H9 (cell line): ENCODE measurements around the gene RAB27B. TPM values are rescaled to one million over a fixed set of nuclear protein-coding genes. Genes with fewer than 3 reads are reported as not detected.

Source experiments
- DNase-seq: peaks from one replicate; pipeline ENCODE4 v3.0.0-alpha.2; 2017
- H2AFZ ChIP-seq: one replicate; pipeline ENCODE4 v1.6.1; 2013; ENCODE audit warnings: mild to moderate bottlenecking, low read length, control low read depth, moderate library complexity
- H2AK5ac ChIP-seq: 2 replicates; pipeline ENCODE4 v1.6.1; 2013; ENCODE audit warnings: low read length, control low read depth, mixed read lengths; ENCODE audit not compliant: insufficient read length
- H2BK120ac ChIP-seq: one replicate; pipeline ENCODE4 v1.6.1; 2013; ENCODE audit warnings: low read depth, mild to moderate bottlenecking, low read length, control low read depth, inconsistent platforms; ENCODE audit not compliant: poor library complexity, severe bottlenecking
- H2BK12ac ChIP-seq: 2 replicates; pipeline ENCODE4 v1.6.1; 2013; ENCODE audit warnings: low read length, control low read depth, mixed read lengths, low read depth; ENCODE audit not compliant: insufficient read length
- H2BK15ac ChIP-seq: 2 replicates; pipeline ENCODE4 v1.6.1; 2013; ENCODE audit warnings: low read depth, low read length, control low read depth
- H2BK20ac ChIP-seq: one replicate; pipeline ENCODE4 v1.6.1; 2013; ENCODE audit warnings: low read depth, mild to moderate bottlenecking, low read length, control low read depth, inconsistent platforms; ENCODE audit not compliant: poor library complexity, severe bottlenecking
- H2BK5ac ChIP-seq: 2 replicates; pipeline ENCODE4 v1.6.1; 2013; ENCODE audit warnings: low read length, control low read depth, mixed read lengths; ENCODE audit not compliant: insufficient read length
- H3K14ac ChIP-seq: 2 replicates; pipeline ENCODE4 v1.6.1; 2013; ENCODE audit warnings: low read length, control low read depth; ENCODE audit not compliant: insufficient read depth
- H3K18ac ChIP-seq: 2 replicates; pipeline ENCODE4 v1.6.1; 2013; ENCODE audit warnings: low read depth, mild to moderate bottlenecking, mixed read lengths, low read length, control low read depth; ENCODE audit not compliant: insufficient read length
- H3K23ac ChIP-seq: 2 replicates; pipeline ENCODE4 v1.6.1; 2013; ENCODE audit warnings: low read length, control low read depth, mixed read lengths, low read depth; ENCODE audit not compliant: insufficient read length
- H3K23me2 ChIP-seq: 2 replicates; pipeline ENCODE4 v1.6.1; 2013; ENCODE audit warnings: low read depth, mild to moderate bottlenecking, mixed read lengths, low read length, control low read depth; ENCODE audit not compliant: insufficient read length, poor library complexity, severe bottlenecking
- H3K27ac ChIP-seq: 2 replicates; pipeline ENCODE4 v1.5.1; 2013; ENCODE audit warnings: low read length, control low read depth, mixed read lengths, low read depth; ENCODE audit not compliant: insufficient read length
- H3K27me3 ChIP-seq: 2 replicates; pipeline ENCODE4 v1.6.1; 2013; ENCODE audit warnings: low read length, control low read depth, inconsistent platforms; ENCODE audit not compliant: insufficient read depth
- H3K4ac ChIP-seq: 2 replicates; pipeline ENCODE4 v1.6.1; 2013; ENCODE audit warnings: low read depth, mild to moderate bottlenecking, control low read depth, inconsistent platforms, low read length, moderate library complexity
- H3K4me1 ChIP-seq: 2 replicates; pipeline ENCODE4 v1.6.1; 2013; ENCODE audit warnings: low read length, control low read depth, inconsistent platforms; ENCODE audit not compliant: insufficient read depth
- H3K4me2 ChIP-seq: 2 replicates; pipeline ENCODE4 v1.6.1; 2013; ENCODE audit warnings: low read length, control low read depth, mixed read lengths; ENCODE audit not compliant: insufficient read length, insufficient read depth
- H3K56ac ChIP-seq: 2 replicates; pipeline ENCODE4 v1.6.1; 2013; ENCODE audit warnings: low read depth, mild to moderate bottlenecking, mixed read lengths, low read length, control low read depth; ENCODE audit not compliant: insufficient read length
- H3K79me1 ChIP-seq: 2 replicates; pipeline ENCODE4 v1.6.1; 2013; ENCODE audit warnings: low read depth, mild to moderate bottlenecking, moderate library complexity, low read length, control low read depth, inconsistent platforms; ENCODE audit not compliant: insufficient read depth, poor library complexity, severe bottlenecking
- H3K79me2 ChIP-seq: 2 replicates; pipeline ENCODE4 v1.6.1; 2013; ENCODE audit warnings: low read length, control low read depth, inconsistent platforms; ENCODE audit not compliant: insufficient read depth
- H3K9ac ChIP-seq: 2 replicates; pipeline ENCODE4 v1.6.1; 2013; ENCODE audit warnings: low read length, control low read depth, mixed read lengths; ENCODE audit not compliant: insufficient read length; ENCODE audit errors: extremely low read depth
- H3K9me3 ChIP-seq: one replicate; pipeline ENCODE4 v1.6.1; 2013; ENCODE audit warnings: low read depth, low read length, inconsistent platforms; ENCODE audit not compliant: control insufficient read depth
- H3T11ph ChIP-seq: one replicate; pipeline ENCODE4 v1.6.1; 2013; ENCODE audit warnings: mild to moderate bottlenecking, low read length, control low read depth, inconsistent platforms
- H4K20me1 ChIP-seq: one replicate; pipeline ENCODE4 v1.6.1; 2013; ENCODE audit not compliant: control insufficient read depth, insufficient read length, insufficient read depth
- H4K5ac ChIP-seq: 2 replicates; pipeline ENCODE4 v1.6.1; 2013; ENCODE audit warnings: low read depth, mild to moderate bottlenecking, mixed read lengths, low read length, control low read depth; ENCODE audit not compliant: insufficient read length
- H4K8ac ChIP-seq: replicated peaks from 2 replicates; pipeline ENCODE4 v1.6.1; 2013; ENCODE audit warnings: low read length, control low read depth, mixed read lengths, low read depth; ENCODE audit not compliant: insufficient read length
- H4K91ac ChIP-seq: 2 replicates; pipeline ENCODE4 v1.6.1; 2013; ENCODE audit warnings: low read depth, mild to moderate bottlenecking, moderate library complexity, mixed read lengths, low read length, control low read depth; ENCODE audit not compliant: insufficient read length
- H3K27ac Mint-ChIP-seq, 3 experiments: 2 replicates in 2 of 3; 3 replicates in 1 of 3; pipeline ENCODE4 v1.8.0; 2020 to 2021; ENCODE audit warnings: mixed read lengths in 3 of 3, mild to moderate bottlenecking in 1 of 3, moderate library complexity in 1 of 3
- H3K27me3 Mint-ChIP-seq: 2 replicates; pipeline ENCODE4 v1.8.0; 2021; ENCODE audit warnings: low read depth, mild to moderate bottlenecking, moderate library complexity, mixed read lengths
- H3K36me3 Mint-ChIP-seq, 3 experiments: 2 replicates in 2 of 3; 3 replicates in 1 of 3; pipeline ENCODE4 v1.8.0; 2020 to 2021; ENCODE audit warnings: low read depth in 3 of 3, mixed read lengths in 3 of 3; ENCODE audit not compliant: insufficient read depth in 1 of 3
- H3K4me1 Mint-ChIP-seq, 2 experiments: 2 replicates each; pipeline ENCODE4 v1.8.0; 2020; ENCODE audit warnings: mixed read lengths in 2 of 2
- H3K4me3 Mint-ChIP-seq, 2 experiments: 2 replicates in 1 of 2; 3 replicates in 1 of 2; pipeline ENCODE4 v1.8.0; 2020 to 2021; ENCODE audit warnings: mild to moderate bottlenecking in 2 of 2, mixed read lengths in 2 of 2, moderate library complexity in 1 of 2
- H3K9me3 Mint-ChIP-seq, 2 experiments: 2 replicates in 1 of 2; 3 replicates in 1 of 2; pipeline ENCODE4 v1.8.0; 2020; ENCODE audit warnings: mild to moderate bottlenecking in 2 of 2, mixed read lengths in 2 of 2, moderate library complexity in 1 of 2
- CTCF ChIP-seq: fragments of 200-600 bp; sonication (generic); conservative IDR thresholded peaks from 3 replicates; pipeline ENCODE4 v1.8.0; 2021; ENCODE audit warnings: antibody characterized with exemption, mild to moderate bottlenecking
- WGBS: extraction: QIAGEN DNeasy Blood & Tissue Kit; methylation state at CpG from one replicate; pipeline ENCODE4 v1.1.7; 2013; ENCODE audit warnings: missing lambda C conversion rate, low lambda C conversion rate, mixed read lengths; ENCODE audit not compliant: insufficient read length; ENCODE audit errors: extremely low coverage; 5-methylcytosine and 5-hydroxymethylcytosine counted together
- total RNA-seq: library from RNA; stranded (reverse); gene quantifications from 2 replicates; pipeline ENCODE4 v1.2.1, GENCODE V29; 2021

The RAB27B gene
- total RNA-seq, 1 experiment from 2014 or later: 0.15 TPM

- no peak overlapping the region for H3K27ac Mint-ChIP-seq
- H3K27me3 Mint-ChIP-seq: no peaks in the 10 kb centered on the region
- H2BK5ac ChIP-seq: no peak overlapping the region
- no peak overlapping the region for H3K4ac ChIP-seq
- no peak overlapping the region for H3K18ac ChIP-seq
- no peak overlapping the region for H3K14ac ChIP-seq
- H4K5ac ChIP-seq: no peak overlapping the region
- H4K91ac ChIP-seq: no peak overlapping the region
- H4K20me1 ChIP-seq: no peaks in the 10 kb centered on the region
- peaks cover 6% of the 10 kb centered on the region in 2 experiments; a peak in 3 of 4 replicates for H3K4me1 Mint-ChIP-seq
- no peak for DNase-seq
- H4K8ac ChIP-seq: no peak overlapping the region
- no peak overlapping the region for H3K27ac ChIP-seq
- no peaks in the 10 kb centered on the region for H3K4me1 ChIP-seq
- H3K4me2 ChIP-seq: no peak overlapping the region
- no peak overlapping the region for H3K4me3 Mint-ChIP-seq
- H3T11ph ChIP-seq: no peak overlapping the region
- no peak overlapping the region for H2AFZ ChIP-seq
- WGBS: no CpG with 5 or more reads among the region's 1 CpG
- H3K23me2 ChIP-seq: no peaks in the 10 kb centered on the region
- H3K79me1 ChIP-seq: no peaks in the 10 kb centered on the region
- no peak overlapping the region for H2AK5ac ChIP-seq
- H2BK20ac ChIP-seq: no peak overlapping the region
- no peaks in the 10 kb centered on the region for H3K36me3 Mint-ChIP-seq
- TF ChIP-seq CTCF: no peak
- H3K79me2 ChIP-seq: no peaks in the 10 kb centered on the region
- H2BK12ac ChIP-seq: no peak overlapping the region
- no peaks in the 10 kb centered on the region for H3K9me3 Mint-ChIP-seq
- no peak overlapping the region for H3K56ac ChIP-seq
- no peak overlapping the region for H2BK120ac ChIP-seq
- H3K27me3 ChIP-seq: no peaks in the 10 kb centered on the region
- no peak overlapping the region for H3K23ac ChIP-seq
- H3K9me3 ChIP-seq: no peaks in the 10 kb centered on the region
- no peak overlapping the region for H3K9ac ChIP-seq
- no peak overlapping the region for H2BK15ac ChIP-seq
These were observed 96.7 kb downstream of the RAB27B start for GRCh38 chr18:54924948-54925347.
